ENCODE results near the gene RLN1. TPM values are rescaled to one million over a fixed set of nuclear protein-coding genes. Genes with fewer than 3 reads are reported as not detected.

RLN1 gene
- total and polyA plus RNA-seq, 2 of the 4 experiments (the other 2 are of a cell fraction) = not detected

DNA sequence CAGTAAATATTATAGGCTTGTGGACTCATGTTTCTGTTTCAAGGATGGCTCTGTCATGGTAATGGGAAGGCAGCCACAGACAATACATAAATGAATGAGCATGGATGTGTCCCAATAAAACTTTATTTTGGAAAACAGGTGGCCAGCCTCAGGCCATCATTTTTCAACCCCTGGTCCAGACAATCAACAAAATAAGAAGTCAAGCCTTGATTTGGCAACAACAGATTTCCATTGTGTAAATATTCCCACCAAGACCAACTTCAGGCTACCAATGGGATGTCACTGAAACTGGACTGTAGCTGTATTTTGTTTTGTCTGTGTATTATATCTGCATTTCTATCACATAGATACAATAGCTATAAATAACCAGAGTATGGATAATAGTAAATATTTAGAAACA lies 20.7 kb upstream of the RLN1 start:
- dilution Hi-C loops (cut with HindIII; ENCODE audit: low sequenced_read_pairs, unreplicated experiment) = no loop called here

More for the DNA sequence above, 20.7 kb upstream of the RLN1 start:
- ATAC-seq (ENCODE audit: low read depth) (no peak), DNase-seq (no peak)
- intact Hi-C loops (cut with micrococcal nuclease) = no loop called here
- Histone ChIP-seq H3K56ac (ENCODE audit: extremely low read depth, insufficient read depth, low read length) (no peak overlapping the region), H3K4me3 (ENCODE audit: insufficient read depth, low read depth, low read length) (no peak overlapping the region), H4K91ac (ENCODE audit: insufficient read depth, low read depth, low read length) (no peak overlapping the region), H4K20me1 (ENCODE audit: insufficient read depth, low read length) (no peaks in the 10 kb centered on the region), H3K36me3 (ENCODE audit: control insufficient read depth, insufficient read depth, low read length) (no peaks in the 10 kb centered on the region), H2BK5ac (ENCODE audit: low read depth, low read length, poor library complexity, severe bottlenecking) (no peak overlapping the region), H3K4me1 (ENCODE audit: control insufficient read depth, insufficient read depth, low read length) (no peaks in the 10 kb centered on the region), H2BK120ac (ENCODE audit: low read depth, low read length) (no peak overlapping the region), H3K9me3 (ENCODE audit: control insufficient read depth, insufficient read depth, low read length) (no peaks in the 10 kb centered on the region), H3K27ac (ENCODE audit: insufficient read depth, low read length) (no peak overlapping the region), H2AK5ac (ENCODE audit: low read depth, low read length) (no peak overlapping the region), H3K4me2 (ENCODE audit: low read depth, low read length) (no peak overlapping the region), H2BK15ac (ENCODE audit: low read depth, low read length) (no peak overlapping the region), H2AK9ac (replicated peaks; ENCODE audit: low read depth, low read length, poor library complexity) (no peak overlapping the region), H3K9ac (ENCODE audit: low read depth, low read length) (no peak overlapping the region), H3K9me1 (ENCODE audit: insufficient read depth, low read length) (no peaks in the 10 kb centered on the region), H3K27me3 (ENCODE audit: control insufficient read depth, insufficient read depth, low read length) (no peaks in the 10 kb centered on the region), H2BK20ac (ENCODE audit: low read depth, low read length) (no peak overlapping the region), H3K18ac (ENCODE audit: low read depth, low read length) (no peak overlapping the region), H3K79me1 (ENCODE audit: low read depth in 1 of 2, low read length in 2 of 2) (no peaks in the 10 kb centered on the region), H3K14ac (replicated peaks; ENCODE audit: low read depth, low read length) (no peak overlapping the region), H3K4ac (ENCODE audit: low read depth, low read length) (no peak overlapping the region), H4K5ac (ENCODE audit: low read depth, low read length) (no peak overlapping the region), H2AFZ (replicated peaks; ENCODE audit: low read length, poor library complexity) (no peak overlapping the region), H4K8ac (ENCODE audit: low read depth in 2 of 2, low read length in 2 of 2) (no peak overlapping the region), H3K23ac (ENCODE audit: low read depth, low read length) (no peak overlapping the region)
- no TSS peak for BruUV-seq (replicated peaks)
- CTCF ChIA-PET = interaction anchor here (0.6 kb wide), 1 partner anchor 836 kb away, joined by 5 read pairs; no protein-coding TSS in a partner anchor
- POLR2A ChIA-PET (ENCODE audit: unreplicated experiment) = no interaction called here
- TF ChIP-seq FOS (IDR thresholded peaks at IDR 0.05; ENCODE audit: low read depth, low read length) (no peak), RAD21 (IDR thresholded peaks at IDR 0.05; ENCODE audit: low read length) (no peak), CEBPB (IDR thresholded peaks at IDR 0.05; ENCODE audit: low read depth, low read length) (no peak), ELK1 (IDR thresholded peaks at IDR 0.05; ENCODE audit: borderline replicate concordance, low read depth, low read length) (no peak), RCOR1 (IDR thresholded peaks at IDR 0.05; ENCODE audit: insufficient replicate concordance, low read length) (no peak), BHLHE40 (IDR thresholded peaks at IDR 0.05; ENCODE audit: low read depth, low read length) (no peak), SMC3 (IDR thresholded peaks at IDR 0.05; ENCODE audit: low read depth, low read length) (no peak)
- TF ChIP-seq, protein P1, sequence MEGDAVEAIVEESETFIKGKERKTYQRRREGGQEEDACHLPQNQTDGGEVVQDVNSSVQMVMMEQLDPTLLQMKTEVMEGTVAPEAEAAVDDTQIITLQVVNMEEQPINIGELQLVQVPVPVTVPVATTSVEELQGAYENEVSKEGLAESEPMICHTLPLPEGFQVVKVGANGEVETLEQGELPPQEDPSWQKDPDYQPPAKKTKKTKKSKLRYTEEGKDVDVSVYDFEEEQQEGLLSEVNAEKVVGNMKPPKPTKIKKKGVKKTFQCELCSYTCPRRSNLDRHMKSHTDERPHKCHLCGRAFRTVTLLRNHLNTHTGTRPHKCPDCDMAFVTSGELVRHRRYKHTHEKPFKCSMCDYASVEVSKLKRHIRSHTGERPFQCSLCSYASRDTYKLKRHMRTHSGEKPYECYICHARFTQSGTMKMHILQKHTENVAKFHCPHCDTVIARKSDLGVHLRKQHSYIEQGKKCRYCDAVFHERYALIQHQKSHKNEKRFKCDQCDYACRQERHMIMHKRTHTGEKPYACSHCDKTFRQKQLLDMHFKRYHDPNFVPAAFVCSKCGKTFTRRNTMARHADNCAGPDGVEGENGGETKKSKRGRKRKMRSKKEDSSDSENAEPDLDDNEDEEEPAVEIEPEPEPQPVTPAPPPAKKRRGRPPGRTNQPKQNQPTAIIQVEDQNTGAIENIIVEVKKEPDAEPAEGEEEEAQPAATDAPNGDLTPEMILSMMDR (conservative IDR thresholded peaks at IDR 0.05; ENCODE audit: low read depth, low read length) = no peak
- in situ Hi-C loops (cut with MboI; ENCODE audit: low sequenced_read_pairs) = no loop called here

Data from IMR-90 (cell line).